Tibial artery (tissue), 4 donors: Measurements from ENCODE around the gene ITGBL1.

Experiments
- DNase-seq, 2 donors: peaks; one replicate each; pipeline ENCODE4 v3.0.0-alpha.2; 2019
- H3K27ac ChIP-seq, 2 donors: fragments of 200-600 bp; sonication (generic) in 1 of 2; 1 replicate in 1 of 2; 2 replicates in 1 of 2; pipeline ENCODE4 v1.5.1; 2018 to 2019; ENCODE audit warnings: mild to moderate bottlenecking in 1 of 2
- H3K27me3 ChIP-seq, 2 donors: fragments of 200-600 bp; sonication (generic) in 1 of 2; one replicate each; pipeline versions ENCODE4 v1.5.1 to v1.6.0; 2016 to 2019
- H3K36me3 ChIP-seq, 3 donors: fragments of 200-600 bp; sonication (generic) in 2 of 3; one replicate each; pipeline ENCODE4 v1.5.1; 2016 to 2019; ENCODE audit warnings: mild to moderate bottlenecking in 2 of 3
- H3K4me1 ChIP-seq, 4 donors: fragments of 200-600 bp; sonication (generic) in 2 of 4; 1 replicate in 3 of 4; 2 replicates in 1 of 4; pipeline ENCODE4 v1.5.1; 2016 to 2019
- H3K4me3 ChIP-seq, 2 donors: fragments of 200-600 bp; sonication (generic) in 1 of 2; 1 replicate in 1 of 2; 2 replicates in 1 of 2; pipeline ENCODE4 v1.5.1; 2018 to 2019; ENCODE audit warnings: mild to moderate bottlenecking in 2 of 2
- H3K9me3 ChIP-seq, 3 donors: fragments of 200-600 bp; sonication (generic) in 1 of 3; one replicate each; pipeline ENCODE4 v1.5.1; 2016 to 2019
- intact Hi-C: fragments of 100-400 bp; cut with DNase I; formaldehyde crosslinking; loops from one replicate; pipeline ENCODE4 v1.15.0; 2023; ENCODE audit warnings: low total_unique reads
- TF ChIP-seq, protein P1 (sequence below), 2 experiments: fragments of 200-600 bp in 1 of 2; fragments of 450-650 bp in 1 of 2; IDR thresholded peaks; one replicate each; pipeline ENCODE4 v1.5.1; 2017 to 2019; ENCODE audit warnings: antibody characterized with exemption in 2 of 2, mild to moderate bottlenecking in 1 of 2, moderate library complexity in 1 of 2

The ITGBL1 gene

DNA sequence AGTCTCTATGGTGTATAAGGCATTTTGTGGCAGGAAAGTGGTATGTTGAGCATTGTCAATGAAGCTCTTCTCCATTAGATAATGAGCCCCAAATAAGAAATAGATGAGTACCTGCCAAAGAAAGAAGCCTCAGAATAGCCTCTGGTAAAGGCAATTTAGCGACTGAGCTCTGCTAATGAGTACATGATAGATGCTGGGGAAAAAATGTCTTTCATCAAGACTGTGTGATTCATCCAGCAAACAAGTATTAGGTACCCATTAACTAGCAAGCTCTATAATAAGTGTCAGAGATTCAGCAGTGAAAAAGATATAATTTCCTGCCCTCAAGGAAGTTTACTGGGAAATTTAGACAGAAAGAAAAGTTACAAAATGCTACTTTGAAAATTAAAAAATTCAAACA, 294.6 kb downstream of the ITGBL1 start:
- TF ChIP-seq, protein P1, sequence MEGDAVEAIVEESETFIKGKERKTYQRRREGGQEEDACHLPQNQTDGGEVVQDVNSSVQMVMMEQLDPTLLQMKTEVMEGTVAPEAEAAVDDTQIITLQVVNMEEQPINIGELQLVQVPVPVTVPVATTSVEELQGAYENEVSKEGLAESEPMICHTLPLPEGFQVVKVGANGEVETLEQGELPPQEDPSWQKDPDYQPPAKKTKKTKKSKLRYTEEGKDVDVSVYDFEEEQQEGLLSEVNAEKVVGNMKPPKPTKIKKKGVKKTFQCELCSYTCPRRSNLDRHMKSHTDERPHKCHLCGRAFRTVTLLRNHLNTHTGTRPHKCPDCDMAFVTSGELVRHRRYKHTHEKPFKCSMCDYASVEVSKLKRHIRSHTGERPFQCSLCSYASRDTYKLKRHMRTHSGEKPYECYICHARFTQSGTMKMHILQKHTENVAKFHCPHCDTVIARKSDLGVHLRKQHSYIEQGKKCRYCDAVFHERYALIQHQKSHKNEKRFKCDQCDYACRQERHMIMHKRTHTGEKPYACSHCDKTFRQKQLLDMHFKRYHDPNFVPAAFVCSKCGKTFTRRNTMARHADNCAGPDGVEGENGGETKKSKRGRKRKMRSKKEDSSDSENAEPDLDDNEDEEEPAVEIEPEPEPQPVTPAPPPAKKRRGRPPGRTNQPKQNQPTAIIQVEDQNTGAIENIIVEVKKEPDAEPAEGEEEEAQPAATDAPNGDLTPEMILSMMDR (IDR thresholded peaks at IDR 0.05), result no peak

DNA sequence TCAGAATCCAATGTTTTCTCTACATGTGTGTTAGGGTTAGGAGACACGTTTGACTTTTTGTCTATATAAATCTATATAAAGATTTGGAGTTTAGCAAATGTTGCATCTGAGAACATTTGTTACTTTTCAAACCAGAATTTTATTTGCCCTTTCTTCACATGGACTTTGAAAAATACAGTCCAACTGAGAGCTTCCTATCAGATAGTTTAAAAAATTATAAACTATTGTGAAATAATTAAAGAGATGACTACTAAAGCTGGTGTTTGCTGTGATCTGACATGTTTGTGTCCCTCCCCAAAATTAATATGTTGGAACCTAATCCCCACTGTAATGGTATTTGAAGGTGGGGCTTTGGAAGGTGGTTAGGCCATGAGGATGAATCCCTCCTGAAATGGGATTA, 297.1 kb downstream of the ITGBL1 start:
- Histone ChIP-seq H3K9me3 (no peaks in the 10 kb centered on the region), H3K36me3 (no peaks in the 10 kb centered on the region), H3K27ac (no peak overlapping the region), H3K4me3 (no peak overlapping the region), H3K4me1 (peaks cover 0 to 9% (median 2%) of the 10 kb centered on the region in 4 donors), H3K27me3 (no peaks in the 10 kb centered on the region)
- TF ChIP-seq, protein P1 (IDR thresholded peaks at IDR 0.05), result no peak
- DNase-seq, result no peak
- intact Hi-C loops, result no loop called here

More for the DNA sequence above, 294.6 kb downstream of the ITGBL1 start:
- no peaks in the 10 kb centered on the region for H3K27me3 ChIP-seq
- no peaks in the 10 kb centered on the region for H3K36me3 ChIP-seq
- no peak overlapping the region for H3K27ac ChIP-seq
- no peak for DNase-seq
- H3K9me3 ChIP-seq, result no peaks in the 10 kb centered on the region
- no peak overlapping the region for H3K4me3 ChIP-seq
- peaks cover 0 to 9% (median 2%) of the 10 kb centered on the region in 4 donors for H3K4me1 ChIP-seq
- intact Hi-C loops, result no loop called here

DNA sequence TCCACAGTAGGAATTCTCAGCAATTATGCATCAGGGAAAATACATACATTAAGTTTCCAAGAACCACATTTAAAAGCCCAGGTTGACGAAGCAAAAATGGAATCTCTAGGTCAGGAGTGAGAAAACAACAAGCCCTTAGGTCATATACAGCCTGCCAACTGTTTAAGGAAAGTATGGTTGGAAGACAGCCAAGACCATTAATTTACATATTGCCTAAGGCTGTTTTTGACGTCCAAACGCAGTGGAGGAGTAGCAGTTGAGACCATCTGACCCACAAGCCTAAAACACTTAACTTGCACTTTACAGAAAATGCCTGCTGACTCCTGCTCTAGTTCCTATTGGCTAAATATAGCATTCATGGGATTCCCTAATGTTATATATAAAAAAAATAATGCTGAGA, 299.0 kb downstream of the ITGBL1 start:
- Histone ChIP-seq H3K4me3 (no peak overlapping the region), H3K27ac (no peak overlapping the region), H3K36me3 (no peaks in the 10 kb centered on the region), H3K9me3 (no peaks in the 10 kb centered on the region), H3K4me1 (peaks cover 0 to 9% (median 2%) of the 10 kb centered on the region in 4 donors), H3K27me3 (no peaks in the 10 kb centered on the region)
- DNase-seq, result no peak
- TF ChIP-seq, protein P1 (IDR thresholded peaks at IDR 0.05), result no peak
- intact Hi-C loops, result no loop called here

DNA sequence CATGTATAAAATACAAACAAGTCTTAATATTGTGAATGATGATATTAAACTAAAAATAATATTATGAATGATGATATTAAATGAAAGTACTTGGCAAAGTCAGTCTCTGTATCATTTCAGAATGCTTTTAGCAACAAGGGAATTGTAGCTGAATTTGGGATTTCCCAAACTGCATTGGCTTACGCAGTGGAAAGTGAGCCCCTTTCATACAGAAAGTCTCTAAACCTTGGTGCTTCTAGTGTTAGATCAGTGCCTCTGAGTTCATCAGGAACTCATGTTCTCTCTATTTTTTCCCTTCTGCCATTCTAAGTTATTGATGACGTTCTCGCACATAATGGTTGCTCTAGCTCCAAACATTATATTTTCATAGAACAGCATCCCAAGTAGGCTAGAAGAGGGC, 300.0 kb downstream of the ITGBL1 start:
- TF ChIP-seq, protein P1 (IDR thresholded peaks at IDR 0.05), result no peak
- no peak for DNase-seq
- Histone ChIP-seq H3K27me3 (no peaks in the 10 kb centered on the region), H3K4me3 (no peak overlapping the region), H3K9me3 (no peaks in the 10 kb centered on the region), H3K36me3 (no peaks in the 10 kb centered on the region), H3K4me1 (peaks cover 0 to 9% (median 2%) of the 10 kb centered on the region in 4 donors), H3K27ac (no peak overlapping the region)
- intact Hi-C loops, result no loop called here

DNA sequence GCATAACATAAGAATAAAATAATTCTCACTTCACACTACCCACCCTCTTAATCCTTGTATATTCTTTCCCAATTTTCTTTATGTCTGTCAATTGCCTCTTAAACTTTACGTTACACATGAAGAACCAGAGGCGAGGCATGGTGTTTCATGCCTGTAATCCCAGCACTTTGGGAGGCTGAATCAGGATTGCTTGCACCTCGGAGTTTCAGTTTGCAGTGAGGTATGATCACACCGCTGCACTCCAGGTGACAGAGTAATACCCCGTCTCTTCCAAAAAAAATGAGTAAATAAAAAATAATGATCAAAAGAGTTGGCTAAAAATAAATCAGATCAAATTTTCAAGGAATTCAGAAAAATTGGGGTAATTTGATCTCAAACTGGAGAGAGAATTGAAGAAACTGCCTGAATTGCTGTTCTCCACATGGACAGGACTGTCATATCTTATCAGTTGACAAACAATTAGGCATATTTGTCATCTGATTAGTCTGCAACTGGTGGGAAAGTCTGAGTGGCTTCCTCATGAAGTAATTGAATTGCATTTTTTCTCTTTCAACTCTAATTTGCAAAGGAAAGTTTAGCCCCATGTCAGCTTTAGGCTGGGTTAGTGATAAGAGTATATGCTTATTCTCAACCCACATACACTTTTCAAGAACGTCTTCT, 302.9 kb downstream of the ITGBL1 start:
- Histone ChIP-seq H3K4me3 (no peak overlapping the region), H3K9me3 (no peaks in the 10 kb centered on the region), H3K36me3 (no peaks in the 10 kb centered on the region), H3K4me1 (peaks cover 0 to 5% (median 2%) of the 10 kb centered on the region in 4 donors), H3K27me3 (no peaks in the 10 kb centered on the region), H3K27ac (no peak overlapping the region)
- intact Hi-C loops, result loop anchor here (5.0 kb wide), 2 partner anchors 238 to 608 kb away; no protein-coding TSS in a partner anchor
- TF ChIP-seq, protein P1 (IDR thresholded peaks at IDR 0.05), result no peak
- no peak for DNase-seq
